ENCODE measurements around the gene PCDH9.

GRCh38 chr13:66468656-66469055 lies 761.5 kb downstream of the PCDH9 start:
- TF ChIP-seq EZH2phosphoT487 (IDR thresholded peaks at IDR 0.05; ENCODE audit: insufficient read depth, low read depth) = no peak
- no peak for TF ChIP-seq EZH2 (IDR thresholded peaks at IDR 0.05; ENCODE audit: insufficient read depth, poor library complexity, severe bottlenecking)
